K562 (cell line): ENCODE data around the gene RAB4B. TPM values are rescaled to one million over a fixed set of nuclear protein-coding genes. Genes with fewer than 3 reads are reported as not detected.
A peak's percentile ranks its signal among the peaks of the same experiment; 100 is the strongest.

Experiments
- ATAC-seq: fragments of 200-7000 bp; cut with Tn5 transposase; 3 replicates; pipeline ENCODE4 v1.9.1; 2020; ENCODE audit warnings: moderate library complexity
- BruUV-seq: library from RNA; stranded (reverse); fragments of 400-500 nt; replicated peaks from 2 replicates; lab custom pipeline; 2021; lab: Mats Ljungman, UMichigan
- CTCF ChIA-PET: fragments of 300-600 bp; formaldehyde crosslinking; extraction: SDS; loops from one replicate; lab custom pipeline; 2021; ENCODE audit warnings: low intra/inter-chr PET ratio; lab: Yijun Ruan, JAX
- POLR2A ChIA-PET: fragments of 300-600, 350-650 bp; sonication (Branson Sonifier 250); formaldehyde crosslinking; extraction: SDS; loops from one replicate; lab custom pipeline; 2021; ENCODE audit warnings: antibody characterized with exemption, inconsistent platforms; lab: Yijun Ruan, JAX
- DNase-seq, 4 experiments: peaks; one replicate each; pipeline versions ENCODE4 v3.0.0 to v3.0.0-alpha.2; 2011 to 2018; ENCODE audit warnings: low spot score in 3 of 4, mixed read lengths in 3 of 4; ENCODE audit errors: extremely low read depth in 1 of 4
- FAIRE-seq: peaks from 2 replicates; lab custom pipeline; 2011; peaks lifted over from hg19 to GRCh38; lab: Jason Lieb, UNC
- H2AFZ ChIP-seq: 2 replicates; pipeline ENCODE4 v1.6.0; 2011; ENCODE audit warnings: low read depth, low read length, control low read depth, inconsistent platforms
- H3K27ac ChIP-seq: fragments of 200-600 bp; 3 replicates; pipeline ENCODE4 v1.8.0; 2011; ENCODE audit warnings: low read depth, mild to moderate bottlenecking, control low read depth, inconsistent platforms, low read length, moderate library complexity, mixed read lengths; ENCODE audit errors: extremely low read depth
- H3K27me3 ChIP-seq, 2 experiments: fragments of 300-600 bp in 1 of 2; 2 replicates in 1 of 2; 3 replicates in 1 of 2; pipeline versions ENCODE4 v1.6.0 to v1.8.0; 2011; ENCODE audit warnings: inconsistent platforms in 2 of 2, low read length in 2 of 2, mild to moderate bottlenecking in 1 of 2, mixed read lengths in 1 of 2, moderate library complexity in 1 of 2; ENCODE audit not compliant: control insufficient read depth in 2 of 2, insufficient read depth in 2 of 2
- H3K36me3 ChIP-seq: fragments of 300-600 bp; 3 replicates; pipeline ENCODE4 v1.8.0; 2011; ENCODE audit warnings: mild to moderate bottlenecking, low read length, inconsistent platforms; ENCODE audit not compliant: control insufficient read depth, insufficient read depth
- H3K4me1 ChIP-seq, 2 experiments: fragments of 200-600 bp in 1 of 2; replicated peaks in 1 of 2; 2 replicates in 1 of 2; 3 replicates in 1 of 2; pipeline versions ENCODE4 v1.5.1 to v1.8.0; 2011; ENCODE audit warnings: inconsistent platforms in 2 of 2, low read length in 2 of 2, mild to moderate bottlenecking in 1 of 2, mixed read lengths in 1 of 2, moderate library complexity in 1 of 2; ENCODE audit not compliant: control insufficient read depth in 2 of 2, insufficient read depth in 2 of 2
- H3K4me2 ChIP-seq: 2 replicates; pipeline ENCODE4 v1.6.1; 2011; ENCODE audit warnings: low read length, control low read depth, inconsistent platforms, mixed read lengths; ENCODE audit not compliant: insufficient read depth
- H3K4me3 ChIP-seq: fragments of 200-600 bp; sonication (generic), shearing (Covaris generic); 2 replicates; pipeline ENCODE4 v1.5.1; 2016; ENCODE audit warnings: control low read depth, inconsistent platforms
- H3K79me2 ChIP-seq: fragments of 200-600 bp; 3 replicates; pipeline ENCODE4 v1.8.0; 2011; ENCODE audit warnings: low read length, inconsistent platforms; ENCODE audit not compliant: control insufficient read depth, insufficient read depth
- H3K9ac ChIP-seq, 2 experiments: 2 replicates each; pipeline versions ENCODE4 v1.6.0 to v1.6.1; 2011; ENCODE audit warnings: low read depth in 2 of 2, low read length in 2 of 2, control low read depth in 1 of 2, inconsistent platforms in 1 of 2, mild to moderate bottlenecking in 1 of 2, mixed read lengths in 1 of 2; ENCODE audit not compliant: insufficient read depth in 1 of 2
- H3K9me1 ChIP-seq: one replicate; pipeline ENCODE4 v1.6.0; 2011; ENCODE audit warnings: inconsistent platforms, mild to moderate bottlenecking, low read length, moderate library complexity; ENCODE audit not compliant: control insufficient read depth, insufficient read depth
- H3K9me3 ChIP-seq: replicated peaks from 2 replicates; pipeline ENCODE4 v1.5.1; 2011; ENCODE audit warnings: low read depth, low read length, inconsistent platforms; ENCODE audit not compliant: control insufficient read depth, insufficient read depth
- H4K20me1 ChIP-seq: replicated peaks from 2 replicates; pipeline ENCODE4 v1.6.1; 2011; ENCODE audit warnings: low read length, inconsistent platforms, mixed read lengths; ENCODE audit not compliant: control insufficient read depth, insufficient read depth
- ARNT ChIP-seq, 2 experiments: fragments of 450-650 bp; IDR thresholded peaks; 2 replicates each; pipeline ENCODE4 v1.6.1; 2016; ENCODE audit warnings: mild to moderate bottlenecking in 1 of 2
- ATF1 ChIP-seq, 2 experiments: fragments of 450-650 bp in 1 of 2; IDR thresholded peaks; 2 replicates each; pipeline ENCODE4 v1.6.1; 2016; ENCODE audit warnings: missing compliant biosample characterization in 1 of 2, missing genetic modification characterization in 1 of 2
- BHLHE40 ChIP-seq: IDR thresholded peaks from 2 replicates; pipeline ENCODE4 v1.6.1; 2011; ENCODE audit warnings: low read length, improper control_type of control experiment
- BRD4 ChIP-seq: fragments of 200-600 bp; sonication (generic); IDR thresholded peaks from 2 replicates; pipeline ENCODE4 v1.6.1; 2017; ENCODE audit warnings: inconsistent platforms
- CREB3L1 ChIP-seq: fragments of 450-650 bp; IDR thresholded peaks from 2 replicates; pipeline ENCODE4 v1.6.1; 2014; ENCODE audit warnings: low read depth, mild to moderate bottlenecking, moderate library complexity, borderline replicate concordance
- DIDO1 ChIP-seq: fragments of 450-650 bp; IDR thresholded peaks from 2 replicates; pipeline ENCODE4 v1.6.1; 2016; ENCODE audit warnings: low read depth, missing biosample characterization, missing genetic modification characterization
- DPF2 ChIP-seq: fragments of 450-650 bp; IDR thresholded peaks from 2 replicates; pipeline ENCODE4 v1.6.1; 2016
- LEF1 ChIP-seq: fragments of 450-650 bp; IDR thresholded peaks from 2 replicates; pipeline ENCODE4 v1.6.1; 2016; ENCODE audit warnings: mild to moderate bottlenecking
- NR0B1 ChIP-seq: fragments of 450-650 bp; IDR thresholded peaks from one replicate; pipeline ENCODE4 v1.6.1; 2018; ENCODE audit warnings: mild to moderate bottlenecking, moderate library complexity; ENCODE audit not compliant: partially characterized antibody
- PHF8 ChIP-seq: fragments of 200-600 bp; sonication (generic); IDR thresholded peaks from 2 replicates; pipeline ENCODE4 v1.6.1; 2012; ENCODE audit warnings: mixed run types, mild to moderate bottlenecking, inconsistent platforms, low read length, moderate library complexity, borderline replicate concordance
- TEAD4 ChIP-seq, 2 experiments: sonication (generic) in 1 of 2; formaldehyde crosslinking in 1 of 2; IDR thresholded peaks; 2 replicates each; pipeline versions ENCODE4 v1.6.1 to v1.8.0; 2012 to 2022; ENCODE audit warnings: borderline replicate concordance in 1 of 2, inconsistent platforms in 1 of 2, low read length in 1 of 2, mild to moderate bottlenecking in 1 of 2, missing genetic modification reagents in 1 of 2
- WGBS: fragments of 100-300 bp; shearing (Covaris generic); methylation state at CpG from one replicate; pipeline ENCODE4 v1.1.6; 2016; ENCODE audit warnings: low coverage, mixed read lengths; ENCODE audit not compliant: insufficient coverage; ENCODE audit errors: missing lambda C conversion rate; 5-methylcytosine and 5-hydroxymethylcytosine counted together
- in situ Hi-C: fragments of 300-500 bp; cut with MboI; formaldehyde crosslinking; loops from 4 replicates; pipeline ENCODE4 v1.15.0; 2018; ENCODE audit warnings: inconsistent platforms, mixed read lengths
- intact Hi-C: fragments of 100-400 bp; cut with micrococcal nuclease; formaldehyde crosslinking; loops from 2 replicates; pipeline ENCODE4 v1.14.2; 2022
- polyA plus RNA-seq, 8 experiments: library from polyadenylated mRNA; depleted of rRNA in 4 of 8; stranded (reverse) in 5 of 8; unstranded in 3 of 8; fragments of >200 nt; fragmentation: Nextera tagmentation in 2 of 8; fragmentation: Illumina TruSeq in 1 of 8; extraction: Ambion mirVana in 2 of 8; extraction: Trizol in 1 of 8; gene quantifications; 2 replicates each; pipeline versions ENCODE4 v1.2.1 to v1.2.3, GENCODE V29; 2011 to 2014; ENCODE audit warnings: inconsistent platforms in 1 of 8, missing spikeins in 1 of 8
- total RNA-seq, 7 experiments: library from RNA; depleted of rRNA in 6 of 7; stranded (reverse); fragments of >200 nt in 6 of 7; fragmentation: Illumina TruSeq in 2 of 7; extraction: Trizol in 2 of 7; gene quantifications; 2 replicates each; pipeline versions ENCODE4 v1.2.1 to v1.2.3, GENCODE V29; 2011 to 2021; ENCODE audit warnings: low replicate concordance in 1 of 7
- TF ChIP-seq, protein P1 (sequence below), 2 experiments: fragments of 450-650 bp; IDR thresholded peaks; 2 replicates each; pipeline ENCODE4 v1.6.1; 2018; ENCODE audit warnings: mild to moderate bottlenecking in 2 of 2, low read depth in 1 of 2; ENCODE audit not compliant: partially characterized antibody in 2 of 2

Gene RAB4B
- total and polyA plus RNA-seq, 9 of the 15 experiments (the other 6 are each of a cell fraction or from before 2014, with no cell fraction given): 0.28 to 20.4 (median 9.0) TPM

GRCh38 chr19:40776932-40777644, 959 bp upstream of the RAB4B start (continued):
- no peak for TF ChIP-seq NR0B1
- TF ChIP-seq, protein P1, sequence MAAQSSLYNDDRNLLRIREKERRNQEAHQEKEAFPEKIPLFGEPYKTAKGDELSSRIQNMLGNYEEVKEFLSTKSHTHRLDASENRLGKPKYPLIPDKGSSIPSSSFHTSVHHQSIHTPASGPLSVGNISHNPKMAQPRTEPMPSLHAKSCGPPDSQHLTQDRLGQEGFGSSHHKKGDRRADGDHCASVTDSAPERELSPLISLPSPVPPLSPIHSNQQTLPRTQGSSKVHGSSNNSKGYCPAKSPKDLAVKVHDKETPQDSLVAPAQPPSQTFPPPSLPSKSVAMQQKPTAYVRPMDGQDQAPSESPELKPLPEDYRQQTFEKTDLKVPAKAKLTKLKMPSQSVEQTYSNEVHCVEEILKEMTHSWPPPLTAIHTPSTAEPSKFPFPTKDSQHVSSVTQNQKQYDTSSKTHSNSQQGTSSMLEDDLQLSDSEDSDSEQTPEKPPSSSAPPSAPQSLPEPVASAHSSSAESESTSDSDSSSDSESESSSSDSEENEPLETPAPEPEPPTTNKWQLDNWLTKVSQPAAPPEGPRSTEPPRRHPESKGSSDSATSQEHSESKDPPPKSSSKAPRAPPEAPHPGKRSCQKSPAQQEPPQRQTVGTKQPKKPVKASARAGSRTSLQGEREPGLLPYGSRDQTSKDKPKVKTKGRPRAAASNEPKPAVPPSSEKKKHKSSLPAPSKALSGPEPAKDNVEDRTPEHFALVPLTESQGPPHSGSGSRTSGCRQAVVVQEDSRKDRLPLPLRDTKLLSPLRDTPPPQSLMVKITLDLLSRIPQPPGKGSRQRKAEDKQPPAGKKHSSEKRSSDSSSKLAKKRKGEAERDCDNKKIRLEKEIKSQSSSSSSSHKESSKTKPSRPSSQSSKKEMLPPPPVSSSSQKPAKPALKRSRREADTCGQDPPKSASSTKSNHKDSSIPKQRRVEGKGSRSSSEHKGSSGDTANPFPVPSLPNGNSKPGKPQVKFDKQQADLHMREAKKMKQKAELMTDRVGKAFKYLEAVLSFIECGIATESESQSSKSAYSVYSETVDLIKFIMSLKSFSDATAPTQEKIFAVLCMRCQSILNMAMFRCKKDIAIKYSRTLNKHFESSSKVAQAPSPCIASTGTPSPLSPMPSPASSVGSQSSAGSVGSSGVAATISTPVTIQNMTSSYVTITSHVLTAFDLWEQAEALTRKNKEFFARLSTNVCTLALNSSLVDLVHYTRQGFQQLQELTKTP (IDR thresholded peaks at IDR 0.05; ENCODE audit: low read depth in 1 of 2, partially characterized antibody in 2 of 2): peak in 1 of 2 experiments; percentile 39

DNA sequence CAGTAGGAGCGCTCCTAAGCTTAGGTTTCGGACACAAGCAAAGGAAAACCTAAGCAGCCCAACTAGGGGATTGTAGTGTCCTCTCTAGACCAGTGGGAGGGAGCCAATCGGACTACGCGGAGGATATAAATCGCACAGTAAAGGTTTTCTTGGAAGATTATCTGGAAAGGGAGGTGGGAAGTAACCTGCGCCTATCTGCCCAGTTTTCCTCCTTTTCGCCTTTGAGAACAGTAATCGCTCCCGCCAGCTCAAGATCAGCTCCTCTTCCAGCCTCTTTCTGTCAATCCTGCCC, 456 bp upstream of the RAB4B start:
- in situ Hi-C loops: no loop called here
- Histone ChIP-seq H3K27me3 (no peaks in the 10 kb centered on the region), H3K36me3 (no peaks in the 10 kb centered on the region), H3K9me1 (no peaks in the 10 kb centered on the region), H3K4me2 (peak overlapping the region; percentile 100), H3K4me3 (peak overlapping the region; percentile 84), H3K27ac (peak overlapping the region; percentile 90), H3K9me3 (no peaks in the 10 kb centered on the region), H4K20me1 (no peaks in the 10 kb centered on the region), H2AFZ (peak overlapping the region; percentile 97), H3K9ac (peak overlapping the region; percentile 53 to 82; a peak in 3 of 4 replicates), H3K4me1 (peaks cover 12 to 18% of the 10 kb centered on the region in 2 experiments; a peak in 3 of 5 replicates), H3K79me2 (no peaks in the 10 kb centered on the region)
- BruUV-seq: no TSS peak
- POLR2A ChIA-PET: interaction anchor here (0.6 to 3.1 kb wide), 18 partner anchors 9 to 441 kb away, joined by 3 to 26 read pairs (median 6); partner anchors contain the start of genes ACTMAP, AXL, EGLN2 and SNRPA
- no peak for ATAC-seq
- 0% methylated on average over 10 of the region's 10 CpGs for WGBS
- no peak for DNase-seq
- FAIRE-seq: no peak
- CTCF ChIA-PET: no interaction called here
- intact Hi-C loops: no loop called here
- peak in 1 of 2 experiments; percentile 40; a peak in 1 of 4 replicates for TF ChIP-seq ARNT (IDR thresholded peaks at IDR 0.05)
- TF ChIP-seq BRD4: no peak
- peak; percentile 16; the same call in 1 of the 2 replicates for TF ChIP-seq LEF1
- TF ChIP-seq DIDO1 (tag): 0 out of 2 replicates have a peak, but pooled peaks have one; percentile 16
- no peak for TF ChIP-seq ATF1 (CRISPR knock-in tag; IDR thresholded peaks at IDR 0.05)
- TF ChIP-seq ATF1 (tag; IDR thresholded peaks at IDR 0.05): peak; percentile 96
- peak; percentile 10; the same call in 1 of the 2 replicates for TF ChIP-seq TEAD4 (IDR thresholded peaks at IDR 0.05; ENCODE audit: low read length)
- no peak for TF ChIP-seq TEAD4 (CRISPR knock-in tag; IDR thresholded peaks at IDR 0.05; ENCODE audit: borderline replicate concordance)
- TF ChIP-seq BHLHE40: peak; percentile 8; the same call in 1 of the 2 replicates
- TF ChIP-seq DPF2: peak; percentile 12; the same call in 1 of the 2 replicates
- TF ChIP-seq CREB3L1: peak; percentile 40; the same call in 1 of the 2 replicates
- TF ChIP-seq PHF8: peak; percentile 36; the same call in 1 of the 2 replicates
